ENCODE data around the gene ARL5A.

ARL5A gene

DNA sequence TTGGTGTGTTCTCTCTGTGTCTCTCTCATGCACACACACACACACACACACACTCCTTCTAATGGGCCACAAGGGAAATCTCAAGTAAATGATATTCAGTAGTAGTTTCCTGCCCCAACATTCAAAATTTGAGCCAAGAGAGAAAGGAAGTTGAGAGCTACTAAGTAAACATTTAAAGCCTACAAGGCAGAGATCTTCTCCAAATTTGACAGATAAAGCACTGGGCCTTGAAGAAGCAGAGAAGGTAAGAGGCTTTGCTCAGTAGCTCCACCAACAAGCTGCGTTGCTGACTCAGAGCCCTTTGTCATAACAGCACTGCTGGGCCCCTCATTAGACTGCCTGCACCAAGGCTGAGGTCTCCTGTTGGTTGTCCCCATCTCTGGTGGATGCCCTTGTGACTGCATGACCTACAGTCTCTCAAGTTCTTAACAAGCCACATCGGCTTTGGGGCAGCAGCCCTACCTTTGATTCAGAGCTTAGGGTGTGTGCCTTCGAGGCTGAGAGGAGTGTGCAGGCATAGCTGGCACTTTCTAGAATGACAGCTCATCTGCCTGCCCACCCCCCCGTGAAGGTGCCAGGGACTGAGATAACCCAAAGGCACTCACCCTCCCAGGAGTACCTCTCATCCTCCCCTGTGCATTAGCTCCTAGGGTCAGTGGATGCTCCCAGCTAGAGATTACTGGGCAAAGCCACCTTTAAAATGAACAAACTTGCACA is 61.6 kb downstream of the ARL5A start:
- H2BK15ac ChIP-seq (ENCODE audit: low read depth, poor library complexity, severe bottlenecking), result no peak overlapping the region
- no peak overlapping the region for H3K9ac ChIP-seq (ENCODE audit: low read length)
- H3K36me3 ChIP-seq (ENCODE audit: control insufficient read depth in 1 of 2, insufficient read depth in 2 of 2, low read depth in 1 of 2, low read length in 2 of 2), result peaks cover 0 to 7% of the 10 kb centered on the region in 2 experiments
- DNase-seq, result peak; percentile 16
- no peak overlapping the region for H3K14ac ChIP-seq (ENCODE audit: low read length in 2 of 2)
- peaks cover 4% of the 10 kb centered on the region for H3K4me1 ChIP-seq (ENCODE audit: control insufficient read depth, insufficient read depth, low read depth, low read length)
- no peak overlapping the region for H2BK12ac ChIP-seq (ENCODE audit: low read length in 2 of 2)
- H2BK120ac ChIP-seq (ENCODE audit: low read depth, low read length), result no peak overlapping the region
- no peak overlapping the region for H2BK5ac ChIP-seq (ENCODE audit: low read depth, low read length, poor library complexity, severe bottlenecking)
- H3K27ac ChIP-seq (ENCODE audit: low read length, poor library complexity, severe bottlenecking), result no peak overlapping the region
- H3K4me3 ChIP-seq (ENCODE audit: insufficient read depth in 1 of 2, low read depth in 1 of 2, low read length in 2 of 2), result no peak overlapping the region
- H3K23ac ChIP-seq (ENCODE audit: low read length in 2 of 2), result no peak overlapping the region
- H2AK5ac ChIP-seq (ENCODE audit: low read length, severe bottlenecking), result no peak overlapping the region
- no peak overlapping the region for H3K18ac ChIP-seq (ENCODE audit: low read depth in 1 of 2, low read length in 2 of 2)
- no peaks in the 10 kb centered on the region for H3K79me1 ChIP-seq (replicated peaks; ENCODE audit: low read length, poor library complexity, severe bottlenecking)
- 87% methylated on average over 4 of the region's 4 CpGs for WGBS
- H3K9me3 ChIP-seq (ENCODE audit: control insufficient read depth, low read length), result no peaks in the 10 kb centered on the region
- H2AFZ ChIP-seq (ENCODE audit: low read depth, low read length), result no peak overlapping the region
- H3K27me3 ChIP-seq (ENCODE audit: control insufficient read depth in 1 of 2, insufficient read depth in 1 of 2, low read length in 2 of 2), result no peaks in the 10 kb centered on the region
- H4K8ac ChIP-seq (ENCODE audit: low read length), result no peak overlapping the region
- H3K4me2 ChIP-seq (ENCODE audit: low read length, poor library complexity, severe bottlenecking), result no peak overlapping the region
- no peak overlapping the region for H4K91ac ChIP-seq (ENCODE audit: low read length)
- no peak overlapping the region for H3K4ac ChIP-seq (ENCODE audit: low read depth in 1 of 2, low read length in 2 of 2)

DNA sequence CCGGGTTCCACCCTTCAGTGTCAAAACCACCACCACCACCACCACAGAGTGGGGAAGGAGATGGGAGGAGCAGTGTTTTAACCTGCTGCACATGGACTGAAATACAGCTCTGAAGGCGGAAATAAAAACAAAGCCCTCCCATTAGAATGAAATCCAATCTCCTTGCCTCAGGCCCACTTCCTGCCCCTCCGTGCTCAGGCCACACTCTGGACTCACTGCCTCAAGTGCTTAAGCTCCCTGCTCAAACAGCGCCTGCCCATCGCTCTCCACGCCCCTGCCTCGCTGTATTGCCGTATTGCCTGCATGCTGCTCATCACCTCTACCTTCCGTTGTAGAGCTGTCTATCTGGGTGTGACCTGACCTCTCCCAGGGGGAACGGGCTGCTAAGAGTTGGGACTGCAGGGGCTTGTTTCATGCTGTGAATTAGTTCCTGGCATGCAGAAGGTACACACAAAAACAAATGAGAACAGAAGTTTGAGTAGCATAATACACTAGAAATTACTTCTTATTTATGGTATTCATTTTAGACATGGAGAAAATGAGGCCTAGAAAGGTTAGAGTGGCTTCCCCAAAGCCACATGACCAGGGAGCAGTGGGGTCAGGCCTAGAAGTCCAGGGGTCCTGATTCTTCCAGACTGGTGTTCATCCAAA is 62.3 kb downstream of the ARL5A start:
- H2AFZ ChIP-seq (ENCODE audit: low read depth, low read length), result no peak overlapping the region
- no peak overlapping the region for H2BK5ac ChIP-seq (ENCODE audit: low read depth, low read length, poor library complexity, severe bottlenecking)
- H2BK120ac ChIP-seq (ENCODE audit: low read depth, low read length), result no peak overlapping the region
- H3K9ac ChIP-seq (ENCODE audit: low read length), result no peak overlapping the region
- no peaks in the 10 kb centered on the region for H3K79me1 ChIP-seq (replicated peaks; ENCODE audit: low read length, poor library complexity, severe bottlenecking)
- no peak overlapping the region for H3K18ac ChIP-seq (ENCODE audit: low read depth in 1 of 2, low read length in 2 of 2)
- no peak overlapping the region for H3K4me2 ChIP-seq (ENCODE audit: low read length, poor library complexity, severe bottlenecking)
- H2BK12ac ChIP-seq (ENCODE audit: low read length in 2 of 2), result no peak overlapping the region
- H3K14ac ChIP-seq (ENCODE audit: low read length in 2 of 2), result no peak overlapping the region
- H3K27me3 ChIP-seq (ENCODE audit: control insufficient read depth in 1 of 2, insufficient read depth in 1 of 2, low read length in 2 of 2), result no peaks in the 10 kb centered on the region
- H2BK15ac ChIP-seq (ENCODE audit: low read depth, poor library complexity, severe bottlenecking), result no peak overlapping the region
- no peak overlapping the region for H3K27ac ChIP-seq (ENCODE audit: low read length, poor library complexity, severe bottlenecking)
- H3K4me3 ChIP-seq (ENCODE audit: insufficient read depth in 1 of 2, low read depth in 1 of 2, low read length in 2 of 2), result no peak overlapping the region
- no peak overlapping the region for H2AK5ac ChIP-seq (ENCODE audit: low read length, severe bottlenecking)
- no peak overlapping the region for H3K4ac ChIP-seq (ENCODE audit: low read depth in 1 of 2, low read length in 2 of 2)
- DNase-seq, result no peak
- no peaks in the 10 kb centered on the region for H3K9me3 ChIP-seq (ENCODE audit: control insufficient read depth, low read length)
- no peak overlapping the region for H4K91ac ChIP-seq (ENCODE audit: low read length)
- no peak overlapping the region for H3K23ac ChIP-seq (ENCODE audit: low read length in 2 of 2)
- H3K36me3 ChIP-seq (ENCODE audit: control insufficient read depth in 1 of 2, insufficient read depth in 2 of 2, low read depth in 1 of 2, low read length in 2 of 2), result peaks cover 0 to 7% of the 10 kb centered on the region in 2 experiments
- no peak overlapping the region for H4K8ac ChIP-seq (ENCODE audit: low read length)
- peaks cover 4% of the 10 kb centered on the region for H3K4me1 ChIP-seq (ENCODE audit: control insufficient read depth, insufficient read depth, low read depth, low read length)
- WGBS, result 90% methylated on average over 10 of the region's 10 CpGs

DNA sequence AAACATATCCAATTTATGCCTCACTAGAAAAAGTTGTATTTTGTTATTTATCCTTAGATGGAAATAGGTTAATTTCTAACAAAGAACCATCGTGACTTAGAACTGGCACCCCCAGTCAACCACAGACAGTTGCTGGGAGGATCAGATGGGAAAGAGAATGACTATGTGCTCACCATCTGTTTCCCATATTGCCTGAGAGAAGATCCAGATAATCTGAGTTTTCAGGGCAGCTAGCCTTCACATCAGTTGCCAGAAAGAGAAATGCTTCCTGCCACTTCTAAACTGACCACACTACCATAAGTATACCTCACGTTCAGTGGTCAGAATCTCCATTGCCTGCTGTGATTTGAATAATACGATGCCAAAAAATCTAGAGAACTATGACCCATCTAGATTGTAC is 65.5 kb downstream of the ARL5A start:
- Histone ChIP-seq H3K79me1 (replicated peaks; ENCODE audit: low read length, poor library complexity, severe bottlenecking) (no peaks in the 10 kb centered on the region), H4K8ac (ENCODE audit: low read length) (no peak overlapping the region), H2AK5ac (ENCODE audit: low read length, severe bottlenecking) (no peak overlapping the region), H2AFZ (ENCODE audit: low read depth, low read length) (no peak overlapping the region), H3K23ac (ENCODE audit: low read length in 2 of 2) (no peak overlapping the region), H3K36me3 (ENCODE audit: control insufficient read depth in 1 of 2, insufficient read depth in 2 of 2, low read depth in 1 of 2, low read length in 2 of 2) (peaks cover 0 to 4% of the 10 kb centered on the region in 2 experiments), H3K4me3 (ENCODE audit: insufficient read depth in 1 of 2, low read depth in 1 of 2, low read length in 2 of 2) (no peak overlapping the region), H2BK12ac (ENCODE audit: low read length in 2 of 2) (no peak overlapping the region), H3K9ac (ENCODE audit: low read length) (no peak overlapping the region), H2BK5ac (ENCODE audit: low read depth, low read length, poor library complexity, severe bottlenecking) (no peak overlapping the region), H3K14ac (ENCODE audit: low read length in 2 of 2) (no peak overlapping the region), H2BK15ac (ENCODE audit: low read depth, poor library complexity, severe bottlenecking) (no peak overlapping the region), H3K4ac (ENCODE audit: low read depth in 1 of 2, low read length in 2 of 2) (no peak overlapping the region), H3K4me2 (ENCODE audit: low read length, poor library complexity, severe bottlenecking) (no peak overlapping the region), H3K27me3 (ENCODE audit: control insufficient read depth in 1 of 2, insufficient read depth in 1 of 2, low read length in 2 of 2) (no peaks in the 10 kb centered on the region), H4K91ac (ENCODE audit: low read length) (no peak overlapping the region), H2BK120ac (ENCODE audit: low read depth, low read length) (no peak overlapping the region), H3K27ac (ENCODE audit: low read length, poor library complexity, severe bottlenecking) (no peak overlapping the region), H3K9me3 (ENCODE audit: control insufficient read depth, low read length) (no peaks in the 10 kb centered on the region), H3K4me1 (ENCODE audit: control insufficient read depth, insufficient read depth, low read depth, low read length) (peaks cover 9% of the 10 kb centered on the region), H3K18ac (ENCODE audit: low read depth in 1 of 2, low read length in 2 of 2) (no peak overlapping the region)
- DNase-seq, result no peak
- 100% methylated on average over 2 of the region's 3 CpGs for WGBS

DNA sequence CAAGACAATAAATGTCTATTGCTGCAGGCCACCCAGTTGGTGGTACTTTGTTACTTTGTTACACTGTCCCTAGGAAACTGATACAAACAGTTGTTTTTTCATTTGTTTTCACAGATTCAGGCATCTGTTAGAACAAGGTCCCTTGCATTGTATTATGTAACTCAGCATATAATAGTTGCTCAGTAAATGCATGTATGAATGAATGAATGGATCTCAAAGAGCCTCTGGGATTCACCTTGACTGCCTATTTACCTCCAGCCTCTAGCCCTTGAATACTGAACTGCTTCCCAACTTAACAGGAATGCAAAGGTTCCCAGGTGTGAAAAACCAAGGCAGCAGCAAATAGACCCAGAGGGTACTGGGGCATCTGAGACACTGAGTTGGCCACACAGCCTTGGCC is 66.5 kb downstream of the ARL5A start:
- H3K27me3 ChIP-seq (ENCODE audit: control insufficient read depth in 1 of 2, insufficient read depth in 1 of 2, low read length in 2 of 2), result no peaks in the 10 kb centered on the region

More for the DNA sequence above, 66.5 kb downstream of the ARL5A start:
- Histone ChIP-seq H4K8ac (ENCODE audit: low read length) (no peak overlapping the region), H3K9me3 (ENCODE audit: control insufficient read depth, low read length) (no peaks in the 10 kb centered on the region), H3K27ac (ENCODE audit: low read length, poor library complexity, severe bottlenecking) (no peak overlapping the region), H3K79me1 (replicated peaks; ENCODE audit: low read length, poor library complexity, severe bottlenecking) (no peaks in the 10 kb centered on the region), H2BK5ac (ENCODE audit: low read depth, low read length, poor library complexity, severe bottlenecking) (no peak overlapping the region), H3K4ac (ENCODE audit: low read depth in 1 of 2, low read length in 2 of 2) (no peak overlapping the region), H4K91ac (ENCODE audit: low read length) (no peak overlapping the region), H2BK15ac (ENCODE audit: low read depth, poor library complexity, severe bottlenecking) (no peak overlapping the region), H3K4me3 (ENCODE audit: insufficient read depth in 1 of 2, low read depth in 1 of 2, low read length in 2 of 2) (no peak overlapping the region), H3K14ac (ENCODE audit: low read length in 2 of 2) (no peak overlapping the region), H3K18ac (ENCODE audit: low read depth in 1 of 2, low read length in 2 of 2) (no peak overlapping the region), H3K4me1 (ENCODE audit: control insufficient read depth, insufficient read depth, low read depth, low read length) (peaks cover 9% of the 10 kb centered on the region), H3K4me2 (ENCODE audit: low read length, poor library complexity, severe bottlenecking) (no peak overlapping the region), H2BK120ac (ENCODE audit: low read depth, low read length) (no peak overlapping the region), H2AK5ac (ENCODE audit: low read length, severe bottlenecking) (no peak overlapping the region), H3K9ac (ENCODE audit: low read length) (no peak overlapping the region), H2AFZ (ENCODE audit: low read depth, low read length) (no peak overlapping the region), H2BK12ac (ENCODE audit: low read length in 2 of 2) (no peak overlapping the region), H3K23ac (ENCODE audit: low read length in 2 of 2) (no peak overlapping the region), H3K36me3 (ENCODE audit: control insufficient read depth in 1 of 2, insufficient read depth in 2 of 2, low read depth in 1 of 2, low read length in 2 of 2) (peaks cover 0 to 2% of the 10 kb centered on the region in 2 experiments)
- DNase-seq, result no peak

All from mesenchymal stem cell (in vitro differentiated cells and primary cell).